NT2/D1 (cell line): ENCODE measurements around the gene FGD4.

Experiments
- DNase-seq: peaks from one replicate; pipeline ENCODE4 v3.0.0-alpha.2; 2011; ENCODE audit warnings: low read depth, low spot score
- H3K27me3 ChIP-seq: 2 replicates; pipeline ENCODE4 v1.6.0; 2011; ENCODE audit warnings: mild to moderate bottlenecking; ENCODE audit not compliant: insufficient read length, insufficient read depth
- H3K36me3 ChIP-seq: 2 replicates; pipeline ENCODE4 v1.6.1; 2011; ENCODE audit warnings: mild to moderate bottlenecking, low read length, mixed read lengths; ENCODE audit not compliant: insufficient read depth, insufficient read length
- H3K4me1 ChIP-seq: 2 replicates; pipeline ENCODE4 v1.5.1; 2011; ENCODE audit not compliant: insufficient read depth, insufficient read length
- H3K4me3 ChIP-seq: 2 replicates; pipeline ENCODE4 v1.5.1; 2011; ENCODE audit warnings: low read depth; ENCODE audit not compliant: insufficient read length
- H3K9ac ChIP-seq: 2 replicates; pipeline ENCODE4 v1.6.0; 2011; ENCODE audit warnings: low read depth; ENCODE audit not compliant: insufficient read length
- H3K9me3 ChIP-seq: 2 replicates; pipeline ENCODE4 v1.5.1; 2011; ENCODE audit warnings: mild to moderate bottlenecking, low read length; ENCODE audit not compliant: insufficient read depth
- SUZ12 ChIP-seq: IDR thresholded peaks from 2 replicates; pipeline ENCODE4 v1.6.1; 2011; ENCODE audit not compliant: insufficient read length, insufficient read depth; ENCODE audit errors: extremely low read depth
- YY1 ChIP-seq: IDR thresholded peaks from 2 replicates; pipeline ENCODE4 v1.6.1; 2011; ENCODE audit not compliant: insufficient read length, insufficient read depth
- ZNF274 ChIP-seq: IDR thresholded peaks from 2 replicates; pipeline ENCODE4 v1.6.1; 2011; ENCODE audit warnings: mild to moderate bottlenecking, low read depth, low read length

The FGD4 gene

GRCh38 chr12:32686340-32686739, 287.0 kb downstream of the FGD4 start:
- no peak for DNase-seq
- Histone ChIP-seq H3K36me3 (peaks cover 42% of the 10 kb centered on the region), H3K27me3 (no peaks in the 10 kb centered on the region), H3K9ac (no peak overlapping the region), H3K9me3 (no peaks in the 10 kb centered on the region), H3K4me3 (no peak overlapping the region), H3K4me1 (peaks cover 2% of the 10 kb centered on the region)
- TF ChIP-seq SUZ12 = no peak
- no peak for TF ChIP-seq ZNF274
- TF ChIP-seq YY1 = no peak

GRCh38 chr12:32688786-32689185, 289.4 kb downstream of the FGD4 start:
- no peak overlapping the region for H3K4me3 ChIP-seq

GRCh38 chr12:32690927-32691326, 291.6 kb downstream of the FGD4 start:
- TF ChIP-seq YY1 (no peak), SUZ12 (no peak), ZNF274 (no peak)
- Histone ChIP-seq H3K4me3 (no peak overlapping the region), H3K27me3 (no peaks in the 10 kb centered on the region), H3K36me3 (peaks cover 22% of the 10 kb centered on the region), H3K9ac (no peak overlapping the region), H3K4me1 (no peaks in the 10 kb centered on the region), H3K9me3 (no peaks in the 10 kb centered on the region)
- no peak for DNase-seq

More at GRCh38 chr12:32688786-32689185, 289.4 kb downstream of the FGD4 start:
- Histone ChIP-seq H3K9ac (no peak overlapping the region), H3K4me1 (no peaks in the 10 kb centered on the region), H3K27me3 (no peaks in the 10 kb centered on the region), H3K36me3 (peaks cover 35% of the 10 kb centered on the region), H3K9me3 (no peaks in the 10 kb centered on the region)
- no peak for TF ChIP-seq SUZ12
- DNase-seq = no peak

- no peaks in the 10 kb centered on the region for H3K4me1 ChIP-seq
- H3K4me3 ChIP-seq = no peak overlapping the region
- H3K27me3 ChIP-seq = no peaks in the 10 kb centered on the region
- no peak for TF ChIP-seq ZNF274
- no peak for TF ChIP-seq SUZ12
- no peak for TF ChIP-seq YY1
- H3K9ac ChIP-seq = no peak overlapping the region
- no peaks in the 10 kb centered on the region for H3K9me3 ChIP-seq
- DNase-seq = no peak
- H3K36me3 ChIP-seq = peaks cover 18% of the 10 kb centered on the region
These were observed 293.0 kb downstream of the FGD4 start for GRCh38 chr12:32692358-32692757.

- H3K4me1 ChIP-seq = no peaks in the 10 kb centered on the region
- DNase-seq = no peak
- TF ChIP-seq ZNF274 = no peak
- TF ChIP-seq SUZ12 = no peak
- no peak for TF ChIP-seq YY1
- no peak overlapping the region for H3K4me3 ChIP-seq
- H3K36me3 ChIP-seq = peaks cover 20% of the 10 kb centered on the region
- H3K27me3 ChIP-seq = no peaks in the 10 kb centered on the region
- no peaks in the 10 kb centered on the region for H3K9me3 ChIP-seq
- H3K9ac ChIP-seq = no peak overlapping the region
These were observed 293.7 kb downstream of the FGD4 start for GRCh38 chr12:32693036-32693435.
